ENCODE data around the gene SHROOM3. TPM values are rescaled to one million over a fixed set of nuclear protein-coding genes. Genes with fewer than 3 reads are reported as not detected.

SHROOM3 gene
- total RNA-seq, 4 donors from 2014 or later: 20.3 to 50.9 (median 34.9) TPM

GRCh38 chr4:76641758-76642157 lies 206.7 kb downstream of the SHROOM3 start:
- WGBS, 2 donors: 39 to 80% methylated on average over 2 of the region's 2 CpGs
- peak overlapping the region in 3 of 4 donors; percentile 0 to 65 (median 40) for H3K27ac ChIP-seq
- peaks cover 0 to 42% (median 3%) of the 10 kb centered on the region in 3 donors for H3K4me1 ChIP-seq
- DNase-seq: no peak
- H3K36me3 ChIP-seq: no peaks in the 10 kb centered on the region
- TF ChIP-seq POLR2A (IDR thresholded peaks at IDR 0.05): no peak
- TF ChIP-seq CTCF (IDR thresholded peaks at IDR 0.05): no peak
- intact Hi-C loops (cut with DNase I): no loop called here
- no peaks in the 10 kb centered on the region for H3K27me3 ChIP-seq
- H3K9me3 ChIP-seq: no peaks in the 10 kb centered on the region
- peak overlapping the region in 2 of 4 donors; percentile 27 to 37 for H3K4me3 ChIP-seq

GRCh38 chr4:76644831-76645485 lies 209.9 kb downstream of the SHROOM3 start:
- Histone ChIP-seq H3K4me3 (no peak overlapping the region), H3K36me3 (no peaks in the 10 kb centered on the region), H3K9me3 (no peaks in the 10 kb centered on the region), H3K27me3 (no peaks in the 10 kb centered on the region), H3K27ac (no peak overlapping the region), H3K4me1 (peaks cover 0 to 21% (median 0%) of the 10 kb centered on the region in 3 donors)
- TF ChIP-seq CTCF (IDR thresholded peaks at IDR 0.05) (no peak), POLR2A (IDR thresholded peaks at IDR 0.05) (no peak)
- intact Hi-C loops (cut with DNase I): no loop called here
- 69 to 72% methylated on average over 5 to 8 of the region's 8 CpGs for WGBS, 2 donors
- no peak for DNase-seq

DNA sequence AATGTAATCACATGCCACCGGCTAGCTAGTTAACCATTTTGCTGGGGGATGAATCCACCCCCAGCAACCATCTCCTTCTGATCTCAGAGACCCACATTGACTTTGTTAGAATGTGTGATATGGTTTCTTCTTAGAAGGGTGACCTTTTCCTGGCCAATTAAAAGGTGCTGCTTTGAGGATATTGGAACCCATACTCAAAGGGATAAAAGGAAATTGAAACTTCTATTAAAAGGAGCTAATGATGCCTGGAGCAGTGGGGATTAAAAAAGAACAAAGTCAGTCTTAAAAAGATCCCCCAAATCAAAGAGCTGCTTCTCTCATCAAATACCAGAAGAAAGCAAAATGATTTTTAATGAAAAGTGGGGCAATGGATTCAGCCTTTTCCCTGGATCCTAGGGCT lies 214.1 kb downstream of the SHROOM3 start:
- H3K27ac ChIP-seq: no peak overlapping the region
- no peaks in the 10 kb centered on the region for H3K4me1 ChIP-seq
- WGBS, 2 donors: 86 to 92% methylated on average over 1 of the region's 1 CpG
- TF ChIP-seq CTCF (IDR thresholded peaks at IDR 0.05) (no peak), POLR2A (IDR thresholded peaks at IDR 0.05) (no peak)
- H3K9me3 ChIP-seq: no peaks in the 10 kb centered on the region
- no peaks in the 10 kb centered on the region for H3K36me3 ChIP-seq
- intact Hi-C loops (cut with DNase I): no loop called here
- DNase-seq: no peak
- no peaks in the 10 kb centered on the region for H3K27me3 ChIP-seq
- no peak overlapping the region for H3K4me3 ChIP-seq

DNA sequence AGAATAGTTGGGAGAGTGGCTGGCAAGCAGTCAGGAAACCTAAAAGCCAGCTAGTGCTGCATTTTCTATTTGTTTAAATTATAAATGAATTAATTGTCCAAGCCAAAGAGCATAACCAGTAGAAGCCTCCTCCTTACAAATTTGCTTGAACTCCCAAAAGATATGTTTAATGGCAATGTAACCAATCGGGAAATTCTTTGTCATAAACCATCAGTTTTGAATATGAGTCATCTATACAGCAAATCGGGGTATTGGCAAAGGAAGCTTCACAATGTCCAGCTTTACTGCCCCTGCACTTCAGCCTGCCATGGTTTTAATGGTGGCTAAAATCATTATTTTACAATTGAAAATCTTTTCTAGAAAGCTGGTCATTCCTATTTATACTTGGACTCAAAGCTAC lies 216.6 kb downstream of the SHROOM3 start:
- no peaks in the 10 kb centered on the region for H3K9me3 ChIP-seq
- H3K27me3 ChIP-seq: no peaks in the 10 kb centered on the region
- peaks cover 0 to 8% (median 0%) of the 10 kb centered on the region in 3 donors for H3K4me1 ChIP-seq
- H3K27ac ChIP-seq: no peak overlapping the region
- 53 to 65% methylated on average over 2 of the region's 2 CpGs for WGBS, 2 donors
- TF ChIP-seq CTCF (IDR thresholded peaks at IDR 0.05): no peak
- TF ChIP-seq POLR2A (IDR thresholded peaks at IDR 0.05): no peak
- intact Hi-C loops (cut with DNase I): no loop called here
- H3K4me3 ChIP-seq: no peak overlapping the region
- no peak for DNase-seq
- no peaks in the 10 kb centered on the region for H3K36me3 ChIP-seq

- TF ChIP-seq POLR2A (IDR thresholded peaks at IDR 0.05) (no peak), CTCF (IDR thresholded peaks at IDR 0.05) (no peak)
- Histone ChIP-seq H3K27me3 (no peaks in the 10 kb centered on the region), H3K36me3 (no peaks in the 10 kb centered on the region), H3K27ac (no peak overlapping the region), H3K4me1 (peaks cover 0 to 8% (median 0%) of the 10 kb centered on the region in 3 donors), H3K4me3 (no peak overlapping the region), H3K9me3 (no peaks in the 10 kb centered on the region)
- intact Hi-C loops (cut with DNase I): no loop called here
- no peak for DNase-seq
- WGBS, 2 donors: 69 to 73% methylated on average over 1 of the region's 1 CpG
These were observed 217.4 kb downstream of the SHROOM3 start for GRCh38 chr4:76652389-76652788.
